T-helper 9 cell (primary cell): Measurements from ENCODE around the gene GOLGA8N.
"Not testable (repeated sequence)": the region's sequence is repeated elsewhere in the genome, so short reads cannot be mapped to it uniquely, and the experiment has no call there.

Experiments used
- DNase-seq: peaks from one replicate; pipeline ENCODE4 v3.0.0-alpha.2; 2020
- total RNA-seq, 2 donors: gene quantifications; one replicate each; lab custom pipeline; 2026; lab: John Stamatoyannopoulos, UW

The GOLGA8N gene
- total RNA-seq, result 0.70 to 1.7 reads per million in 2 donors

DNA sequence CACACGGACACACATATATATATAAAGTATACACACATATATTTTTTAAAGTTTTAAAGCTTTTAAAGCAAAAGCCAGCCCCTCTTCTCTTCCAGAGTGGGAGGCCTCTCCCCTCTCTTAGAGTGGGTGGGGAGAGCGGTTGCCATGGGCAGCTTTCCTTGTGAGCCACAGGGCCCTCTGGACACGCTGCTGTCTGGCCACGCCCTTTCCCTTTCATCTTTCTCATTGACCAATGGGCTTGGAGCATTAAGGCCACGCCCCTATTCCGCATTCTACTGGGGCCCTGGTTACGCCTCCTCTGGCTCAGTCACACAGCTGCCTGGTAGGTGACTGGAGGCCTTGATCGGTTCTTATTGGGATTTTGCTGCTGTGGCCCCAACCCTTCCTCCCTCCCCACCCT lies at the start of gene GOLGA8N:
Gene GOLGA8N, plus strand, starts transcription at position 306 of the 400 bp plus-strand sequence.
- not testable (repeated sequence) for DNase-seq

DNA sequence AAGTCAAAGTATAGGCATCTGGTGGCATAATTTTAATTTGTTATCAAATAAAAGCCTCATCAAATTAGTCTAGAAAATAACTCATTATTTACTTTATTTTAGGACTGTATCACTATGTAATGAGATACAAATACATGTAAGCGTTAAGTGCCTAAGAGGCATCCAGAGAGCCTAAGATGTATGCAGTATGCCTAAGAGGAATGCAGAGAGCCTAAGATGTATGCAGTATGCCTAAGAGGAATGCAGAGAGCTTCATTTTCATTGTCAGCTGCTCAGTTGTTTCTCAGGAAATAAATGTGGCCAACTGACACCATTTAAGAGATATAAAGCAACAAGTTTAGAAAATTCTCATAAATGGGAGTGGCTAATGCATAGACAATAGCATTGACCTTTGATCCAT lies 49.8 kb upstream of the GOLGA8N start:
- not testable (repeated sequence) for DNase-seq

- DNase-seq, result not testable (repeated sequence)
These were observed 48.1 kb upstream of the GOLGA8N start for GRCh38 chr15:32545129-32545528.

DNA sequence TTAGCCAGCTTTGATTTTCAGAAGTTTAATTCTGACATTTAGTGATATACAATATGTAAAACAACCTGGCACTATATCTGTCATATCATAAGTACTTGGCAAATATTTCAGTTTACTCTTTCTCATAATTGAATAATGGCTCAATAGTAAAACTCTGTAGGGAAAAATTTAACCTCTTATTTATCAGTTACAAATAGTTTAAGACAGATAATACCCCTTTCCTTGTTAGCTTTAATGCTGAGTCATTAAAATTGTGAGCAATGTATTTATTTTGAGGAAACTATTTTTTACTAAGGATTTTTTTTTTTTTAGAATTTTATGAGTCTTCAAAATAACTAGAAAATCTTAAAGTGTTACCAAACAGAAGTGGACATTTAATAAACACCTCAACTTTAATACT lies 38.7 kb upstream of the GOLGA8N start:
- not testable (repeated sequence) for DNase-seq

DNA sequence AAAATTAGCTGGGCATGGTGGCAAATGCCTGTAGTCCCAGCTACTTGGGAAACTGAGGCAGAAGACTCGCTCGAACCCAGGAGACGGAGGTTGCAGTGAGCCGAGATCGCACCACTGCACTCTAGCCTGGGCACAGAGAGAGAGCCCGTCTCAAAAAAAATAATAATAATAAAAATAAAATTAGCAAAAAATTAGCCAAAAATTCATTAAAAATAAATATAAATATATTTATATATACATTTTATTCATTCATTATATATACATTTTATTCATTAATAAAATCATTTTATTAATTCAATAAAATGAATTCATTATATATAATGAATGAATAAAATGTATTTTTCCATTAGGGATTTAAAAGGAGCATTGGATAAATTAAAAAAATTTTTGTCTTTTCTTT lies 31.1 kb upstream of the GOLGA8N start:
- not testable (repeated sequence) for DNase-seq

DNA sequence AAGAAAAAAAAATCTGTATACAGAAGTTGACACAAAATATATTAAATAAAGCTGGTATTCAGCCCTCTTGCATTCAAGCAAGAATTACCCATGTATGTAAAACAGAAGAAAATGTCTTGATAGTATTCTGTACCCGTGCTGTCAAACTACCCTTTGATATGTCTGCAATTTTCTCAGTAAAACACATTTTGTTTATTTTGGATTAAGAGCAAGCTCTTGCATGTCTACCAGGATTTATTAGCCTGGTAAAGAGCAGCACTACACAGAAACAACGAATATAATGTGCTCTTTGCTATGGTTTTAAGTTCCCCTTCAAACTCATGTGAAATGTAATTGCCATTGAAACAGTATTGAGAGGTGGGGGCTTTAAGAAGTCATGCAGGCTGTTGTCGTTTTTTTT lies 24.3 kb upstream of the GOLGA8N start:
- DNase-seq, result not testable (repeated sequence)

- not testable (repeated sequence) for DNase-seq
These were observed 14.8 kb upstream of the GOLGA8N start for GRCh38 chr15:32578482-32578881.

- DNase-seq, result not testable (repeated sequence)
These were observed 7.4 kb upstream of the GOLGA8N start for GRCh38 chr15:32585844-32586243.

DNA sequence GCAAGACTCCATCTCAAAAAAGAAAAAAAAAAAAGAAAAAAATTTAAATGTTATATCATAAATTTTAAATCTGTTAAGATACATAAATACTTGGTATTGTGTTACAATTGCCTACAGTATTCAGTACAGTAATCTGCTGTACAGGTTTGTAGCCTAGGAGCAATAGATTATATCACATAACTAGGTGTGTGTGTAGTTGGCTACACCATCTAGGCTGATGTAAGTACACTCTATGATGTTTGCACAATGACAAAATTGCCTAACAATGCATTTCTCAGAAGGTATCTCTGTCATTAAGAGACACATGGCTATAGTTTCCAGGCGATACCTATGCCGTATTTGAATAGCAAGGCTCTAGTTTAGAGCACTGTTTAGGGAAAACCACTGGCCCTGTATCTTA lies 16.3 kb downstream of the GOLGA8N start:
- DNase-seq, result not testable (repeated sequence)

DNA sequence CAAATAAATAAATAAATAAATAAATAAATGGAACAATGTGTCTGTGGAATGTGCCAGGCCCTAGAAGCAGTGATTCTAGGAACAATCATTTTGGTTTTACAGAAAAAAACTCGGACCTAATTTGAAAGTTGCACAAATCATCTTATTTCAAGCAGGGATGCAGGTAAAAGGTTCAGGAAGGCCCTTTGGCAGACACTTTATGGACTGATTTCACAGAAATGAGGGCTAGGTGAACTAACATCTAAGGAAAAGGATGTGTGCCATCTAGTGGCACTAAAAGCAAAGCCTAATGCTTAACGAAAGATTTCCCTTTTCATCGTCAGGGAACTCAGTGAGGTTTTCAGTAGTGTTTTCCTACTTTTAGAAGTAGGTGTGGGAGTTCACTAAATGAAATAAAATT lies 17.5 kb downstream of the GOLGA8N start:
- not testable (repeated sequence) for DNase-seq

DNA sequence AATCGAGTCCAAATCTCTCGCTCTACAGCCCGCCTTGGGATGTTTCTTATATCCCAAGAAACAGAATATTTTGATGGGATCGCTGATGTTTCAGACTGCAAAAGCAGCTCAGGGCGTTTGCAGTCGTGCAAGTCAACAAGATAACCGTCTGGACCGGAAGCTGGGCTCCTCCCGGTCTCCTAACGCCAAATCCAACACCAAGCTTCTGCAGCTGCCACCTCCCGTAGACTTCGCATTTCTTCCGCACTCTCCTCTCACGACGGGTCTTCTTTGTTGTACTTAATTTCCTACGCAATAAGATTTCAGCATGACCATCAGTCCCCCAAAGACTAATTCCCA lies 21.4 kb downstream of the GOLGA8N start:
- DNase-seq, result not testable (repeated sequence)

GRCh38 chr15:32615051-32615870 lies 22.0 kb downstream of the GOLGA8N start, which contains the start of gene ARHGAP11A:
TSS of gene ARHGAP11A (plus strand) at chr15:32615504. CDS start at chr15:32616212, 708 bp downstream.
- DNase-seq, result peak; percentile 70

DNA sequence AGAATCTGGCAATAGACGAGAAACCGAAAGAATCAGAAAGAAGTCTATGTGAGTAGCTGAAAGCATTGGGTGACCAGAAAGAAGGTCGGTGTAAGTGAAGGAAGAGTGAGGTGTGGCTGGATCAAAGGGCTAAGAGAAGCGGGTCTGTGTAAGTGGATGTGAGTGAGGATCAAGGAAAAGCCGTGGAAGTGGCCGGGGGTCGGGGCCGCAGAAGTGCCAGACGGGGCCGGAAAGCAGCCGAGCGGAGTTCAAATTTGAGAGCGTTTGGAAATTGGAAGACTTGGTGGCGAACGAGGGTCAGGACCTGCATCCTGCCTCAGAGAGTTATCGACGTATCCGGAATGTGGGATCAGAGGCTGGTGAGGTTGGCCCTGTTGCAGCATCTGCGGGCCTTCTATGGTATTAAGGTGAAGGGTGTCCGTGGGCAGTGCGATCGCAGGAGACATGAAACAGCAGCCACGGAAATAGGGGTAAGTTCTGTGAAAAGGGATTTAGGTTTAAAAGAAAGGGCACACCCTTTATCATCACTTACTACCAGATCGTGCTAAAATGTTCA lies 22.7 kb downstream of the GOLGA8N start:
- DNase-seq, result not testable (repeated sequence)

DNA sequence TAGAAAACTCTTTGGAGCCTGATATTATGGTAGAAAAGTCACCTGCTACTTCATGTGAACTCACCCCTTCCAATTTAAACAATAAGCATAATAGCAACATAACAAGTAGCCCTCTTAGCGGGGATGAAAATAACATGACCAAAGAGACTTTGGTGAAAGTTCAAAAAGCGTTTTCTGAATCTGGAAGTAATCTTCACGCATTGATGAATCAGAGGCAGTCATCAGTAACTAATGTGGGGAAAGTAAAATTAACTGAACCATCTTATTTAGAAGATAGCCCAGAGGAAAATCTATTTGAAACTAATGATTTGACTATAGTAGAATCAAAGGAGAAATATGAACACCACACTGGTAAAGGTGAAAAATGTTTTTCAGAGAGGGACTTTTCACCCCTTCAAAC lies 43.2 kb downstream of the GOLGA8N start:
- no peak for DNase-seq

DNA sequence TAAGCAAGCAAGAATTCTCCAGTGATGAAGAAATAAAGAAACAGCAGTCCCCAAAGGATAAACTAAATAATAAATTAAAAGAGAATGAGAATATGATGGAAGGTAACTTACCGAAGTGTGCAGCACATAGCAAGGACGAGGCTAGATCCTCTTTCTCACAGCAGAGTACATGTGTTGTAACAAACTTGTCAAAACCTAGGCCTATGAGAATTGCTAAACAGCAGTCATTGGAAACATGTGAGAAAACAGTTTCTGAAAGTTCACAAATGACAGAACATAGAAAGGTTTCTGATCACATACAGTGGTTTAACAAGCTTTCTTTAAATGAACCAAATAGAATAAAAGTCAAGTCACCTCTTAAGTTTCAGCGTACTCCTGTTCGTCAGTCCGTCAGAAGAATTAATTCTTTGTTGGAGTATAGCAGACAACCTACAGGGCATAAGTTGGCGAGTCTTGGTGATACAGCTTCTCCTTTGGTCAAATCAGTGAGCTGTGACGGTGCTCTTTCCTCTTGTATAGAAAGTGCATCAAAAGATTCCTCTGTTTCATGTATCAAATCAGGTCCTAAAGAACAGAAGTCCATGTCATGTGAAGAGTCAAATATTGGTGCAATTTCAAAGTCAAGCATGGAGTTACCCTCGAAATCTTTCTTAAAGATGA lies 43.8 kb downstream of the GOLGA8N start:
- DNase-seq, result no peak

- DNase-seq, result no peak
These were observed 44.4 kb downstream of the GOLGA8N start for GRCh38 chr15:32637704-32638103.

DNA sequence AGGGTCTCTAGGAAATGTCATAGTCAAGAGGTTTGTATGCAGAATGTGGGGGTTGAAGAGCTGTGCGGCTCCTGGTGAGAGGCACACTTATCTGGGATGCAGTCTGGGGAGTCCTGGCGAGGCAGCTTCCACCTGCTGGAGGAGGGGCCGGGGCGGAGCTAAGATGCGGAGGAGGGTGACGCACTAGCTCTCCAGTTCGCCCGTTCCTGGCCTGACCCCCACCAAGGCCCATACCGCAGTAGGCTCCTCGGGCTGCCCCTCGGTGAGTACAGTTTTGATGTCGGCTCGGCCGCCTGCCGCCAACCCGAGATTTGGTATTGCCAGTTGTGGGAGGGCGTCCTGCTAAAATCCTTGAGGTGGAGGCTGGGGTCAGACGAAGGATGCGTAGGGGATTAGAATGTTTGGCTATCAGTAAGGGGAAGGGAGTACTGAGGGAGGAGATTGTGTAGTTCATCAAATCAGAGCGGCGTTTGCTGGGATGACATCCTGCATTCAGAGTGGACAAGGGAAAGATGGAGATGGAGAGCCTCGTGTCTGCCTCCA lies 48.3 kb downstream of the GOLGA8N start, which contains the start of gene SCG5:
Gene SCG5, plus strand, starts transcription at position 194 of the 543 bp plus-strand sequence. CDS start 1,883 bp downstream, outside the sequence.
- no peak for DNase-seq

GRCh38 chr15:32642667-32643435 lies 49.6 kb downstream of the GOLGA8N start:
- no peak for DNase-seq

DNA sequence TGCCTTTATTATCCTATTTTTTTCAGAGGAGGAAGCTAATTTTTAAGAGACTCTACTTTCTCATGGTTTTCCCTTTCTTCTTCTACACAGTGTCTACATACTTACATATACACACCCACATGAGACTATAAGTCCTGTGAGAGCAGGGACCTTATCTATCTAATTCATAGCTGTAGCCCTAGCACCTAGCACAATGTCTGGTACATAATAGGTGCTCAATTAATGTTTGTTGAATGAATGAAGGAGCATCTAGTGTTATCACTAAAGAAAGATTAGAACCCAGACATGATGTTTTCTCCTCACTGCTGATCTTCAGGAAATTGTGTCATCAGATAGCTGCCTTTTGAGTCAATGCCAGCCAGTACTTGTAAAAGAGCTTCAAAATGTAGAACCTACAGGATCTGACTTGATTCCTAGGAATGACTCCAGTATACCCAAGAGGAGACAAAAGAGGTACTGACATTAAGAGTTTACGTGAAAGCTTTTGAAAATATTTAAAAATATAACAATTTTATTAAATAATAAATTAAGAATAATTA lies 50.7 kb downstream of the GOLGA8N start:
- DNase-seq, result no peak

GRCh38 chr15:32646291-32646690 lies 53.0 kb downstream of the GOLGA8N start:
- DNase-seq, result no peak

DNA sequence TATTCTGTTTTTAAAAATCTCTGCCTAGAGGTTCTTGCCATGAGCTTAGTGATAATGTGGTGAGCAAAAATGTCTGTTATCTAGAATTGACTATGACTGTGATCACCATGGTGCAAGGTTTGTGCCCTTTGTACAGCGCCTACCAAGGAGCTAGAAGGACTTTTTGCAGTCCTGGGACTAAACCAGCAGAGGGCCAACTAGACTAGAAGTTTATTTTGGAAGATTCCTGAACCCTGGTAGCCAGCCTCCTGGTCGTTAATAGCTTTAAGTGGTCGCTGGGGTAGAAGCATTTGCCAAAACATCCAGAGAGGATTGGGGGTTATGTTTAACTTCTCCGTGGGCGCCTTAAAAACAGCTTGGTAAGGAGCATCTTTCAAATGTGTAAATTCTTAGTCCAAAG lies 56.1 kb downstream of the GOLGA8N start:
- DNase-seq, result no peak

DNA sequence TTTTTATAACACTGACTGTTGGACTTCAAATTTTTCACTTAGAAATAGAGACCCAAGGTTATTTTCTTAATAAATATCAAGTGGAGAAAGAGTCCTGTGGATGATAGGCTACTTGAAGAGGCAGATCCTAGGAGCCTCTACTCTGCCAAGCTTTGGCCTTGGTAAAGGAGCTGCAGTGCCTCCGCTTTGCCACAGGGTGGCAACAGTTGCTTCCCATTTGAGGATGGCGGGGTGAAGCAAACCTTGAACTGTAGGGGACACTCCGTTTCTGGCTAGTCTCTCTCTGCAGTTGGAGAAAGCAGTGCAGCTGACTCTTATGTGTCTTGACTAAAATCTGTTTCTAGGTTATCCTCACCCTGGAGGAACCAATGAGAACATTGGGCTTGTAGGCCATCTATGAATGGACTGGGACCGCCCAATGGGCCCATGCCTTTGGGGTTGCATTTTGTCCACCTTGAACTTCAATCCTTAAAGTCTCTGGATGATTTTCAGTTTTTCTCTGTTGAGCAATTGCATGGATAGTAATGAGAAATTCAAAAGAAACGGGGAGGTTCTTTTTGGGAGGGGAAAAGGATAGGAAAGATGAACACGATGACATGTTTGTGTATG lies 58.1 kb downstream of the GOLGA8N start:
- DNase-seq, result peak; percentile 17
